NCI-H146 (cell line): ENCODE results near the gene SLC16A12.
"Not testable (repeated sequence)": the region's sequence is repeated elsewhere in the genome, so short reads cannot be mapped to it uniquely, and the experiment has no call there.

Experiments
- DNase-seq: peaks from one replicate; lab custom pipeline; 2025; lab: John Stamatoyannopoulos, UW

The SLC16A12 gene

DNA sequence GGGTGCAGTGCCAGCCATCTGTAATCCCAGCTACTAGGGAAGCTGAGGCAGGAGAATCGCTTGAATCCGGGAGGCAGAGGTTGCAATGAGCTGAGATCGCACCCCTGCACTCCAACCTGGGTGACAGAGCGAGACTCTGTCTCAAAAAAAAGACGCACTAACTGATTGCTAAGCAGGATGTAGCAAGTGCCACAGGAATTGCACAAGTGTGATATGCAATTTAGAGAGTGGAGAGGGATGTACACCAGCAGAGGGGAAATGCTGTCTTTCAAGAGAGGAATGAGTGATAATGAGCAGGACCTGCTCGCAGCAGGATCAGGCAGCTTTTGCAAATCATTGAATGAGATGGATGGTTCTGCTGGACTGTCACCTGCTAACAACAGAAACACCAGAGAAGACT is 13.3 kb upstream of the SLC16A12 start:
- peak; percentile 42 for DNase-seq

DNA sequence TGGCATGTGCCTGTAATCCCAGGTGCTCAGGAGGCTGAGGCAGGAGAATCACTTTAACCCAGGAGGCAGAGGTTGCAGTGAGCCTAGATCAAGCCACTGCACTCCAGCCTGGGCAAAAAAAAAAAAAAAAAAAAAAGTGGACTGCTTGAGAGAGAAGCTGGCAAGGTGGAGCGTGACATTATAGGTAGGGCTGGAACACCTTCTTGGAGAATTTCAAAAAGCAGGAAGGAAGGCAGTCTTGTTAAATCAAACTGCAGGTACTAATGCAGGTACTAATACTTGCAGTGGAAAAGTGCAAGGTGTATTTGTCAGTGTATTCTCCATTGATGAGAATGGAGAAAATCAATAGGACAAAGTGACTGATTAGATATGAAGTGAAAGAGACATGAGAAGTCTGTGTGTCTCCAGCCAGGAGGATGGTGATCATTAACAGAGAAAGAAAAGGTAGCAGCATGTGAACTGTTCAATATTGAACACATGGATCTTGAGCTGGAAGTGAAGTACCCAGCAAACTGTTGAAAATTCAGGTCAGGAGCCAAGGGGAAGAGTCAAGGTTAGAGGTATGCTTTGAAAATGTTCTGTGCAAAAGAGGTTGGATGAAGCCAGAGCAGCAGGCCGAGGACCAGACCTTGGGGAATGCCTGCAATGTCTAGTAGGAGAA is 12.6 kb upstream of the SLC16A12 start:
- DNase-seq, result no peak

DNA sequence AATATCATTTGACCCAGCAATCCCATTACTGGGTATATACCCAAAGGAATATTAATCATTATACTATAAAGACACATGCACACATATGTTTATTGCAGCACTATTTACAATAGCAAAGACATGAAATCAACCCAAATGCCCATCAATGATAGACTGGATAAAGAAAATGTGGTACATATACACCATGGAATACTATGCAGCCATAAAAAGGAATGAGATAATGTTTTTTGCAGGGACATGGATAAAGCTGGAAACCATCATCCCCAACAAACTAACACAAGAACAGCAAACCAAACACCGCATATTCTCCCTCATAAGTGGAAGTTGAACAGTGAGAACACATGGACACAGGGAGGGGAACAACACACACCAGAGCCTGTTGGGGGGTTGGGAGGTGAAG is 11.3 kb upstream of the SLC16A12 start:
- DNase-seq, result not testable (repeated sequence)

DNA sequence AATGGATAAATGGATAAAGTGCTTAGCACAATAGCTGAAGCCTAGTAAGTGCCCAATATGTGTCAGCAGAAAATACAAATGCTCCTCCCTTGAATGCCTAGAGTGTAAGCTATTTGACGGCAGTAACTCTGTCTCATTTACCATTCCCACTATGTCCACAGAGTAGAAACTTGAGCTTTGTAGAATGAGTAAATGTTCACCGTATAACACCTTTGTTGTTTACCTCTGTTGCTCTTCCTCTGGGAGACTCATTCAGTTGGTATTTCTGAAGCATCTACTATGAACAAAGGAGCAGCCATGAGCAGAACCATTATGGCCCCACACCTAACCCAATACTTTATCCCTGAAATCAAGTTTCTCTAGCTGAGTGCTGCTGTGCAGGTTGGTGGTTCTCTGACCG is 8.4 kb upstream of the SLC16A12 start:
- DNase-seq, result no peak

DNA sequence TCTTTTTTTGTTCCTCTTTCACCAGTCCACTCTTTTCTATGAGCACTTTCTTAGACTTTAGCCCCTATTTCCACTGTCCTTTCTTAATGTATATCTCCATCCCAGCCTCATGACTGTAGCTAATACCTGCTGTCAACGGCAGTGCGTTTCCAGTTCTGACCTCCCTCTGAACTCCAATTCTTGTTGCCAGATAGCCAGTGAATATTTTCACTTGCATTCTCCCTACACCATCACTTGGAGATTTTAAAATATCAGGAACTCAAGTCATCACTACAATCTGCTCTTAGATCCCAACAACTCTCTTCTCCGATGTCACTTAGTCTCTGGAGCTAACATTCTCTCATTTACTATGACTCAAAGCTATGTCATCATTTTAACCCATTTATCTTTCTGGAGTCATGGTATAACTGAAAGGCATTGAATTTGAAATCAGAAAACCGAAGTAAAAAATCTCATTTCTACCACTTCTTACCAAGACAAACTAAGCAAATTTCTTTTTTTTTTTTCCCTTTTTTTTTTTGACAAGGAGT is 5.1 kb upstream of the SLC16A12 start:
- no peak for DNase-seq

DNA sequence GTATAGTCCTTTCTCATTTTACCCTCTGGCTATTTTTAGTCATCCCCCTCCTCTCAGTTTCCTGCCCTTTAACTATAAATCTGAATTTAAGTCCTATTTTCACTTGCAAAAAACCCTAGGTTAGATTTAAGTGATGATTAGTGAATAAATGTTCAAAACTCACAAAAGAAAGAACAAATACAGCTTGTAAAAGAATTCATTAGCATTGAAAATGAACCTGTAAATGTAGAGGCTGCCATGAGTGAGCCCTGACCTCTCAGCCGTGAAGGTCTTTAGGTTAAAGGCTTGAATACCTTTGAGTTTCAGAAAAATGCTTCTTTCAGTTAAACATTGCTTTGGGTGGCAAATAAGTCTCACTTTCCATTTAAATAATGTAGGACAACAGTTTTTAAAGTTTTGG is 2.0 kb upstream of the SLC16A12 start:
- no peak for DNase-seq

DNA sequence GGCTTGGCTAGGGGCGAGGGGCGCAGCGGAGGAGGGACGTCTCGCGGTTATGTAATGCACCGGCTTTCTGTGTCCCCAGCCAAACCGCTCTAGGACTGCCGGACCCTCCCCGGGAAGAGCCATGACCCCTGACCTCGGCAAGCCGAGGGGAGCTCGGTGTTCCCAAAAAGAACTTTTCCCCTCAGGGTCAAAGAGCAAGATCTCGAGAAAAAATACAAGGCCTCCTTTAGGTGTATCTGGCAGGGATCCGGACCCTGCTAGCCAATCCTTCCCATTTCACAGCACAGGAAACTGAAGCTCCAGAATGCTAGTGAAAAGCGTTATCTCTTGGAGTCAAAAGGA is 590 bp upstream of the SLC16A12 start:
- DNase-seq, result no peak

DNA sequence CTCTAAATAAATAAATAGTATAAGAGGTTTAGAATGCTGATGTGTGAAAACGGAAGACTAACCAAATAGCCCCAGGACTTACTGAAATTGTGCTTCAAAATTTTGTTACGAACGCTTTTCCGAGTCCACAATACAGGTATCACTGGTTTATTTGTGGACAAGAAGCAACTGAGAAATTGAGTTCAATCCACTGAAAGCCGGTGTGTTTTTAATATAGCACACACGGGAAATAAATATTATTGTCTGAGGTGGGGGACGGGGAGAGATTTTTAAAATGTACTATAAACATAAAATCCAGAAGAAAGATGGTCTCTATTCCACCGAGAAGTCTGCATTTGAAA is 598 bp downstream of the SLC16A12 start:
- DNase-seq, result no peak

DNA sequence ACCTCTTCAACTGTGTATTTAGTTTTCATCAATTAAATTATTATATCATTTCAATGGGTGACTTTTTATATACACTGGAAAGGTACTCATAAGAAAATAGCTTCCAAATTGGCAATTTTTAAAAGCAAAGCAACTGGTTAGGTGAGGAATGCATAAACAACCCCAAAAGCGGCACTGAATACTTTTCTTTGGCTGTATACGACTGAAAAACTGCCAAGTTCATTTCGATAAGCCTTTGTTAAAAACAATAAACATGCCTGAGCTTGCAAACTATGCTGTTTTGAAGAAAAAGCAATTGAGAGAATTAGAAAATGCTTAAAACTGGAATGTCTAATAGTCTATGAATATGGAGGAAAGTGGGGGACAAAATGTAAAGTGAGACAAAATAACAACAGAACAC is 2.9 kb downstream of the SLC16A12 start:
- no peak for DNase-seq

DNA sequence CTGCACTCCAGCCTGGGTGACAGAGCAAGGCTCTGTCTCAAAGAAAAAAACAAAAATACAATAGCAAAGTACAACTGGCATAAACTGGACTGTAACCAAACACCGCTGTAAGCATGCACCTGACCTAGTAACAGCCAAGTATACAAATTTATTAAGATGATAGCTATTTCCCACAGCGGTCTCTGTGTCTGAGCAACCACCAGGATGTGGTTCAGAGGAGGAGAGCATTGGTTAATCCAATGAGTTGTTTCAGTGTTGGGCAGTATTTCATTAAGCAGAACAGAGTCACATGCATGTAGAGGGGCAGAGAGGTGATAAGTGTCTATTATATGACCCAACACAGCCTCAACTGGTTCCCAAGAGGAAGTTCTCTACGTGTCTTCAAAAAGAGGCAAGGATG is 4.0 kb downstream of the SLC16A12 start:
- DNase-seq, result no peak

DNA sequence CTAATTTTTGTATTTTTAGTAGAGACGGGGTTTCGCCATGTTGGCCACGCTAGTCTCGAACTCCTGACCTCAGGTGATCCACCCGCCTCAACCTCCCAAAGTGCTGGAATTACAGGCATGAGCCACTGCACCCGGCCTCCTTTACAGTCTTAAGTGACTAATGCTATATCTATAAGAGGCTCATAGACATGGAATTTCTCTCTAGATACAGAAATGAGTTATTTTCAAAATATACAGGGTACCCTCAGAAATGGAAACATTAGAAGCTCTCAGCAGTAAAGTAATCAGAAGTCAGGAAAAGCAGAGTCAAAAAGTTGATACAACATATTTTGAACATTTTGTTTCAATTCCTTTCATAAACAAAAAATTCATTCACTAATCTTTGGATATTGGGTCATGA is 5.7 kb downstream of the SLC16A12 start:
- not testable (repeated sequence) for DNase-seq

DNA sequence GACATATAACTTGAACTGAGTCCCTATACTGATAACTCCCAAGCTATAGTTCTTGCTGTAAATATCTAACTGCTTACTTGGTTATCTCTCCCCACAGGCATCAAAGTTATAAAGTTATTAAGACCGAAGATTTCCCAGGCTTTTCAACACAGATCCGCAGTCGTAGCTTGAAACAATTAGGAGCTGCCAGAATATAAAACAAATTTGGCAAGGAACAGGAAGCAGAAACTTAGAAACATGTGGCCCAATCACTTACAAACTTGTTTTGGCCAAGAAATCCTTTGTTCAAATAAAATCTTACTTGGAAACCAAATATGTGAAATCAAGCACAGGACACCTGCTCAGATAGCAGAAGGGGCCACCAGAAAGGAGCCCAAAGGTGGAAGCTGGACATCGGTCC is 9.0 kb downstream of the SLC16A12 start:
- no peak for DNase-seq

DNA sequence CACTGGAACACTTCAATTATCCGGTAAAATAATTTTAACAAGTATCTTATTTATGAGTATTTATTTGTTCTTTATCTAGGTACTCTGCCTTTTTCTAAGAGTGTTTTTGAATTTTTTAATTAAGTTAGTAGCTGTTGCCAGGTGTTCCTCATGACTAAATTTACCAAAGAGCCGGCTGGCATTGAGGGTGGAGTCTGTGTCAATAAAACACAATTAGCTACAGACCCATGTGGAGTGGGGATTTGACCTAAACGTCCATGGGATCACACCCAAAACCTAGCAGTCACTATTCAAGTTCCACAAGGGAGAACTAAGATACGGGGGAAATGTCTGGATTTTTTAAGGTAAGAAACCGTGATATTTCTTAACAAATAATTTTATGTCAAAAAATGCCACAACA is 9.8 kb downstream of the SLC16A12 start:
- peak; percentile 57 for DNase-seq

DNA sequence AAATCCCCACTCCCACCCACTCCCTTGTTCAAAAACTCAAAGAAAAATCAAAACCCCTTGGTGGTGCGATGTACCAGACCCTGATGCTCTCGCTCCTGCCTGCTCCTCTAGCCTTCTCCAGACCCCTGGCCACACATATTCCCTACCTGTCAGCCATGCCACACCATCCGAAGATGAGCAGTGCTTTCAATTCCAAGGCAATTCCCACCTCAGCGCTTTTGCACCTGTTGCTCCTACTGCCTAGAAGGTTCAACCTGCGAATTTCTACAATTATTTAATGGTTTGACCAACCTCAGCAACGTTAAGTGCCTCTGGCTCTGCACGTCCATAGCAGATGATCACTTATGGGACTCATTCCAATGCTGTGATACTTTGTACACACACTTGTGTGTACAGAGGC is 11.1 kb downstream of the SLC16A12 start:
- no peak for DNase-seq

DNA sequence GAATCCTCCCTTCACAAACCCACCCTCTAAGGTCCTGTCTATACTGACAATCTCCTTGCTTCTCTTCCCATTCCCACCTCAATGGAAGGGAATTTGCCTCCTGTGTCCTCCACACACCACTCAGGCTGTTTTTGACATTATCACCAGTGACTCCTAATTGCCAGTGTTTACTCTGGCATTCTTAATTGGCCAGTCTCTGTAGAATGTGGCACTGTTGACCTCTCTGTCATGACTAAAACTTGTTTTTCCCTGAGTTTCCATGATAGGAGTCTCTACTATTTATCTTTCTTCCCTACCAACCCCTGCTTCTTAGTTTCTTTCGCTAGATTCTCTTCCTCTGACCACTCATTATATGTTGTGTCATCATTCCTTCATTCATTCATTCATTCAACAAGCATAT is 12.1 kb downstream of the SLC16A12 start:
- DNase-seq, result no peak

DNA sequence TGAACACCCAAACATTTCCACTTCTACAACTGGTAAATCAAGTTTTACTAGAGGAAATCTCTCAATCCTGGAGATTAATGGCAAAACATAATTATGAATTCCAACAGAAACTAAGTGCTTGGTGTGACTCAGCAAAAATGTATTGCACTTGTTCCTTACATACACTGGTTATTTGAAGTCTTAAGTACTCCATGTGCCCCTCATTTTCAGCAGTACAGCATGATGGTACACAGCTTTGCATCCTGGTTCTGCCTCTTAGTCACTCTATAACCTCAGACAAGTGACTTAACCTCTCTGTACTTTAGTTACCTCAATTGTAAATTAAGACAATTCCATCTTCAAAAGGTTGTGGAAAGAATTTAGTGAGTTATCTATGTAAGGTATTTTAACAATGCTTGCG is 12.9 kb downstream of the SLC16A12 start:
- DNase-seq, result no peak

DNA sequence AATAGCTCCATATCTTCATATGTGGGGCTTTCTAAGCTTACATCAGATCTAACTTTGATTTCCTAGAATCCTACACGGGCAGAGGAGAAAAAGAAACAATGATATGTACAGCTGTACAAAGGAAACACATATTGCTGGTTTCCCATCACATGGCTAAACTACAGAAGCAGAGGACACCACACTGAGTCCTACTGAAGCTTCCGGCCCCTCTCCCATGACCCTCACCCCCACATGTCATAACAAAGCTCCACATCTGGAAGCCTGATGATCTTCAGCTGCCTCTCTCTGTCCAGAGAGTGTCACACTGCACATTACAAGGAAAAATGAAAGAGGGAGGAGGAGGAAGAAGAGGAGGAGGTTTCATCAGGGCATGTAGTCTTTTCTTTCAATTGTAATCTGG is 14.0 kb downstream of the SLC16A12 start:
- DNase-seq, result no peak

DNA sequence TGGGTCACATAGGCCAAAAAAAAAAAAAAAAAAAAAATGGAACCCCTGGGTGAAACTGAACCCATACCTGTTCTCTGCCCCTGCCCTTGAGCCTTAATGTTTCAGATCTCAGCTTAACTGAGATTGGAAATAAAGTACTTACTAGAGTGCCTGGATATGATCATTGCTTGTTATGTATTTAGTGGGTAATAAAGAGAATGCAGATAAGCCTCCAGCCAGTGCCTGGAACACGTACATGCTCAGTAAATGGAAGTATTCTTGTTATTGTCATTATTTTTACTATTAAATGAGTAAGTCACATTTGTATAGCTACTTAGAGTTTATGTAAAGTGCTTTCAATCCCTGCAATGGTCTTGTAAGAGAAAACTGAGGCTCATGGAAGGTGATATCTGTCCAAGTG is 14.7 kb downstream of the SLC16A12 start:
- no peak for DNase-seq

DNA sequence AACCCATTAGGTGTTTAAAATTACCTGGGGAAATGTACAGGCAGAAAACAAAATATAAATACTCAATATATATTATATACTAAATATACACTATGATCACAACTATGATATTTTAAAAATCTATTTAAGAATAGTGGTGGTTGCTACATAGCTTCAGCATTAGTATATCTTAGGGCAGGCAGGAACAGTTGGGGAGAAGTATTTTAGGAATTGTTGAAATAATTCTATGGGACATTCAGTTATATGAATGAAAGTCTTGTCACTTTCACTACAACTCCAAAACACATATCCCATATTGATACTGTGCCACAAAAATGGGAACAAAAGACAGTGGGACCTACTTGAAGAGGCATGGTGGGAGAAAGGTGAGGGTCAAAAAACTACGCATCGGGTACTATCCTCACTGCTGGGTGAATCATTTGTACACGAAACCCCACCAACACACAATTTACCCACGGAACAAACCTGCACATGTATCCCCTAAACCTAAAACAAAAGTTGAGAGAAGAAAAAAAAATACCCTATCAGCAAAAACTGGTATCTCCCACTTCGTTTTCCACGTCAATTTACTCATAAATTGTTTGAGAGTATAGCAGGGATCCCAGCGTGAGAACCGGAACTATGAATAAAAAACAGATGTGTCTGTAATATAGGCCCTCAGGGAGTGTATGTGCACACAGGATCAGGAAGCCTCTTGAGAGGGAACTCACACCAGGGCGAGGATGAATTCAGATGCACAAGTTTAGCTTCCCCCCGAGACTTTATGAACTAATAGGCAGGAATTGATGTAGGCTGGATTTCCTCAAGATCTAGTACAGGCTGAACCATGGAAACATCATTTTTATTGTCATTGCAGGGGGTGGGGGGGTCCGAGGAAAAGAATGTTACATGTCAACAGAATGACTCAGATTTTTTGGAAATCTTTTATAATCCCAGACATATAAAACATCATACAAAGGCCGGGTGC is 16.2 kb downstream of the SLC16A12 start:
- DNase-seq, result no peak

DNA sequence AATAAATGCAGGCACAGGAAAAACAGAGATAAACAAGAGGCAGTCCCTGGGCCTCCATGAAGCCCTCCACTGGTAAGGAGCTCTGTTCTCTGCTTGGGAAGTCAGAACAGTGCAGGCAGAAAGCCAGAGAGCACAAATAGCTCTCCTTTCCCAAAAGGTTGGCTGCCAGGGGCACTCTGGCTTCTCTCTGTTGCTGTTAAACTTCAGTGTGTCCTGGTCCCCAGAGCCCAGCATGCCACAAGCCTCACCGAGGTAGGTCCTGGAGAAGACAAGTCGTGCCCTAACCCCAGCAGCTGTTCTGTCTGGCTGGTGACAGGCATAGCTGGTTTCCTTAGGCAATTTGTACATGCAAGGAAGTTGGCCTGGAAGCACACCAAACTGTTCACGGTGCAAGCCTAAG is 17.3 kb downstream of the SLC16A12 start:
- DNase-seq, result no peak

DNA sequence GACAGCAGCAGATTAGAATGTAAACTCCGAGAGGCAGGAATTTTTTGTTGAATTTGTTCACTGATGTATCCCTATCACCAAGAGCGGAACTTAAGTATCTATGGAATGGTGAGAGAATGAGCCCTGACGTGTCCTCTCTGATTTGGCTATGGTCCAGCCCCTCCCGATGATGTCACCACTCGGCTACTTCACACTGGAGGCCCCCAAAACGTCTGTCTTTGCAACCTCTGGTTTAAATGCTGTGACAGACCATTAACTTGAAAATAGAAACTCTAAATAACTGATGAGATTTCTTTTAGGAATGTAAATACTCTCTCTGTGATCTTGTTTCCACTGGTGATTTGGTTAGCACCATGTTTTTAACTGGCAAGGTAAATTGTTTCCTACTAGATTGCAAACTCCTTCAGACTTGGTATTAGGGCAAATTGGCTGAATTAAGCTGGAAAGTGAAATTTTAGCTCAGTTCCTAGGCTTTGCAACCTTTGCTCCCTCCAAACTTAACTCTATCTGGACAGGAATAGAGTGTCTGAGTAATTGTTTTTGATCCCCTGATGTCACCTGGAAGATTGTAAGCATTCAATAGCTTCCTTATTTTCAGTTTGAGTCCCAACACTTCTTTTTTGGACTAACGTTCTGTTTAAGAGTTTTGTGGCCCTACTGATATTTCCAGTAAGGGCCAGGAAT is 19.1 kb downstream of the SLC16A12 start:
- DNase-seq, result no peak

DNA sequence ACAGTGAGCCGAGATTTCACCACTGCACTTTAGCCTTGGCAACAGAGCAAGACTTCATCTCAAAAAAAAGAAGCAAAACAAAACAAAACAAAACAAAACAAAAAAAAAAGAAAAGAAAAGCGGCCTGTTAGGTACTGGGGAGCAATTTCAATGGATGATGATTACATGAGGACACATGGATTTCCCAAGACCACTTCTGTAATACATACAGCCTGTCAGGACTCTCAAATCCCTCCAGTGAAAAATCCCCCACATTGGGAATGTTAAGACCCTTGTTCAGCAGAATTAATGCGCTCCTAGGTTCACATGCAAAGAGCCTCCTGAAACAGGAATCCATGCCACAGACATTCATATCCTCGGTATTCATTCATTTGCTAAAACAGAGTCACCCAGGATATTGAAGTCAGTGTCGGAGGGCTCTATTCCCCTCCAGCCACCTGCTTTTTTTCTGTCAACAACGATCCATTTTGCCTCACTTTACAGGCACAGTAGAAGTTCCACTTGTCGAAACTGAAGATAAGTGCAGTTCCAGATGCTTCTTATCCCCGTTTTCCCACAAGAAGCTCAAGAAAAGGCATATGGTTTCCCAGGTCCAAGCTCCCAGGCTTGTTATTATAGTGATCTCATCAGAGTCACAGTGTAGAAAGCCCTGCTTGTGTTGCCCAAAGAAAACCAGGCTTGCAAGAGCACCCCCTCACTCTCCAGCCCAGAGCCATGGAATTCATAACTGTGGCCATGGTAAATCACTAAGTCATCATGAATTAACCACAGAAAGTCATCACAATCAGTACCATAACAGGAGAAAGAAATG is 20.2 kb downstream of the SLC16A12 start:
- DNase-seq, result no peak
